Kidney (tissue), 14 donors: Measurements from ENCODE around the gene AMFR. TPM values are rescaled to one million over a fixed set of nuclear protein-coding genes. Genes with fewer than 3 reads are reported as not detected.

Experiments used
- DNase-seq, 5 donors: peaks; one replicate each; pipeline ENCODE4 v3.0.0-alpha.2; 2013 to 2020
- FAIRE-seq: peaks from 2 replicates; lab custom pipeline; 2012; peaks lifted over from hg19 to GRCh38; lab: Jason Lieb, UNC
- H3K27ac ChIP-seq, 2 donors: one replicate each; pipeline ENCODE4 v1.7.0; 2013; ENCODE audit warnings: low read depth in 2 of 2, low read length in 2 of 2, inconsistent platforms in 1 of 2
- H3K27me3 ChIP-seq: one replicate; pipeline ENCODE4 v1.7.1; 2013; ENCODE audit warnings: low read length, inconsistent platforms; ENCODE audit not compliant: control insufficient read depth, insufficient read depth
- H3K36me3 ChIP-seq, 3 donors: one replicate each; pipeline versions ENCODE4 v1.7.0 to v1.7.1; 2013; ENCODE audit warnings: low read length in 3 of 3, control low read depth in 1 of 3, inconsistent platforms in 1 of 3; ENCODE audit not compliant: insufficient read depth in 3 of 3, control insufficient read depth in 2 of 3
- H3K4me1 ChIP-seq, 3 donors: one replicate each; pipeline versions ENCODE4 v1.7.0 to v1.7.1; 2013; ENCODE audit warnings: low read length in 3 of 3, inconsistent platforms in 1 of 3, low read depth in 1 of 3; ENCODE audit not compliant: control insufficient read depth in 2 of 3, insufficient read depth in 2 of 3
- H3K4me3 ChIP-seq, 3 donors: one replicate each; pipeline versions ENCODE4 v1.7.0 to v1.8.1; 2013; ENCODE audit warnings: low read length in 3 of 3, control low read depth in 1 of 3, inconsistent platforms in 1 of 3
- H3K9ac ChIP-seq, 3 donors: one replicate each; pipeline versions ENCODE4 v1.7.0 to v1.7.1; 2013; ENCODE audit warnings: low read length in 3 of 3, control low read depth in 1 of 3, inconsistent platforms in 1 of 3
- H3K9me3 ChIP-seq, 3 donors: one replicate each; pipeline versions ENCODE4 v1.7.0 to v1.7.1; 2013; ENCODE audit warnings: low read length in 3 of 3, control low read depth in 1 of 3, inconsistent platforms in 1 of 3; ENCODE audit not compliant: control insufficient read depth in 2 of 3, insufficient read depth in 1 of 3
- CTCF ChIP-seq: IDR thresholded peaks from 3 replicates; pipeline ENCODE4 v1.5.1; 2012; ENCODE audit warnings: mild to moderate bottlenecking, moderate library complexity, borderline replicate concordance; ENCODE audit not compliant: insufficient read depth; ENCODE audit errors: extremely low read depth
- intact Hi-C: fragments of 100-400 bp; cut with DNase I; formaldehyde crosslinking; loops from one replicate; pipeline ENCODE4 v1.11.1; 2022
- polyA plus RNA-seq: library from polyadenylated mRNA; stranded (reverse); fragments of 350-450 nt; fragmentation: Illumina TruSeq; extraction: RNeasy Lipid Tissue Mini Kit (QIAGEN cat#74804); gene quantifications from one replicate; pipeline ENCODE4 v1.2.3, GENCODE V29; 2014; ENCODE audit warnings: low read depth, low replicate concordance; ENCODE audit not compliant: insufficient read depth
- total RNA-seq: library from RNA; stranded (reverse); fragmentation: NEBNext Ultra II Directional; extraction: Animal tissue kit (Norgen Biotek cat#: 25700); gene quantifications from one replicate; pipeline ENCODE4 v1.2.1, GENCODE V29; 2021
- donor health status: control.
- donor health status: control.
- donor health status: control.
- donor health status: control.
- donor health status: control.
- donor health status: DM: yes; HTN: yes; CAD: no.
- donor health status: Normal renal cell carcinoma (clear cell type).

The AMFR gene
- total and polyA plus RNA-seq, 2 donors from 2014 or later = 143 to 163 TPM

- intact Hi-C loops = no loop called here
- Histone ChIP-seq H3K27me3 (no peaks in the 10 kb centered on the region), H3K9ac (no peak overlapping the region), H3K27ac (no peak overlapping the region), H3K9me3 (no peaks in the 10 kb centered on the region), H3K36me3 (no peaks in the 10 kb centered on the region), H3K4me1 (no peaks in the 10 kb centered on the region), H3K4me3 (no peak overlapping the region)
- FAIRE-seq (no peak), DNase-seq (peak in 1 of 5 donors; percentile 63)
- TF ChIP-seq CTCF = no peak
Measured at GRCh38 chr16:56347166-56347565, 78.2 kb downstream of the AMFR start.

GRCh38 chr16:56346131-56346890 is 79.0 kb downstream of the AMFR start:
- Histone ChIP-seq H3K9me3 (no peaks in the 10 kb centered on the region), H3K4me1 (no peaks in the 10 kb centered on the region), H3K36me3 (no peaks in the 10 kb centered on the region), H3K9ac (no peak overlapping the region), H3K27ac (no peak overlapping the region), H3K27me3 (no peaks in the 10 kb centered on the region), H3K4me3 (no peak overlapping the region)
- DNase-seq (peak in 1 of 5 donors; percentile 64), FAIRE-seq (no peak)
- intact Hi-C loops = no loop called here
- no peak for TF ChIP-seq CTCF

- intact Hi-C loops = no loop called here
- DNase-seq = peak in 1 of 5 donors; percentile 63
- Histone ChIP-seq H3K27ac (no peak overlapping the region), H3K9me3 (no peaks in the 10 kb centered on the region), H3K4me3 (no peak overlapping the region), H3K4me1 (no peaks in the 10 kb centered on the region), H3K36me3 (no peaks in the 10 kb centered on the region), H3K9ac (no peak overlapping the region), H3K27me3 (no peaks in the 10 kb centered on the region)
- TF ChIP-seq CTCF = no peak
- FAIRE-seq = no peak
Measured at GRCh38 chr16:56345406-56346050, 79.8 kb downstream of the AMFR start.
